Measurements from ENCODE around the gene UNK.

GRCh38 chr17:75856062-75856756 is 71.6 kb downstream of the UNK start:
- TF ChIP-seq GATA2 (IDR thresholded peaks at IDR 0.05; ENCODE audit: low read depth, low read length) (no peak), GATA3 (IDR thresholded peaks at IDR 0.05; ENCODE audit: low read depth, low read length) (no peak)

Measured in SH-SY5Y (cell line).